Right lobe of liver (tissue), 4 donors: ENCODE data around the gene SYNE2.

Source experiments
- CTCF ChIP-seq, 4 donors: fragments of 200-600 bp in 3 of 4; fragments of 450-650 bp in 1 of 4; IDR thresholded peaks; one replicate each; pipeline versions ENCODE4 v1.5.1 to v1.8.0; 2016 to 2022; ENCODE audit warnings: antibody characterized with exemption in 4 of 4, mild to moderate bottlenecking in 2 of 4
- POLR2A ChIP-seq: fragments of 450-650 bp; IDR thresholded peaks from one replicate; pipeline ENCODE4 v1.6.1; 2017; ENCODE audit warnings: antibody characterized with exemption, mild to moderate bottlenecking
- donor health status: DM: no; HTN: no; CAD: no.
- donor health status: DM: no; HTN: no; CAD: no.
- donor health status: DM: no; HTN: yes; CAD: no.

GRCh38 chr14:64220056-64220455 lies 367.3 kb downstream of the SYNE2 start:
- no peak for TF ChIP-seq CTCF (IDR thresholded peaks at IDR 0.05)
- no peak for TF ChIP-seq POLR2A
